K562 treated with DMSO at 1 percent for 4 hours (cell line): ENCODE data around the gene CLPTM1. TPM values are rescaled to one million over a fixed set of nuclear protein-coding genes. Genes with fewer than 3 reads are reported as not detected.

ENCODE experiments used
- total RNA-seq: library from RNA; unstranded; fragments of 300-600 nt; gene quantifications from 2 replicates; pipeline ENCODE4 v1.2.3, GENCODE V29; 2022; ENCODE audit not compliant: insufficient read depth

CLPTM1 gene
- 66.0 and 92.3 TPM in 2 replicates for total RNA-seq

GRCh38 chr19:44954649-44955504 is at the start of gene CLPTM1:
CLPTM1 (plus strand) TSS chr19:44955380; CDS start chr19:44955396, 16 bp downstream.

GRCh38 chr19:44905437-44906160 is 49.6 kb upstream of the CLPTM1 start, which contains the start of gene APOE:
APOE (plus strand) TSS chr19:44905796; CDS start chr19:44906625, 829 bp downstream.

GRCh38 chr19:44914433-44915206 is 40.6 kb upstream of the CLPTM1 start, which contains the start of gene APOC1:
APOC1 (plus strand) TSS chr19:44914608; CDS start chr19:44914892, 284 bp downstream.

GRCh38 chr19:44942067-44942571 is 13.1 kb upstream of the CLPTM1 start, which contains the start of gene APOC4:
APOC4 (plus strand) TSS chr19:44942237; CDS start chr19:44942278, 41 bp downstream.

GRCh38 chr19:45001087-45001739 is 46.0 kb downstream of the CLPTM1 start, which contains the start of gene RELB:
RELB (plus strand) TSS chr19:45001464; CDS start chr19:45001580, 116 bp downstream.

GRCh38 chr19:45038931-45039893 is 84.0 kb downstream of the CLPTM1 start, which contains the start of gene CLASRP:
CLASRP (plus strand) TSS chr19:45039045; CDS start chr19:45040213, 1,168 bp downstream.

Other genes with a start within 250 kb of the CLPTM1 start
- gene BCL3, start 206.7 kb upstream of the CLPTM1 start, total RNA-seq: 7.5 and 13.9 TPM in 2 replicates
- 0.71 TPM in 1 of 2 replicates, not detected in the other for gene CBLC, start 177.5 kb upstream of the CLPTM1 start, total RNA-seq
- 3.5 and 4.6 TPM in 2 replicates for gene BCAM, start 146.3 kb upstream of the CLPTM1 start, total RNA-seq
- 127 and 137 TPM in 2 replicates for gene NECTIN2, start 109.1 kb upstream of the CLPTM1 start, total RNA-seq
- 106 and 111 TPM in 2 replicates for gene TOMM40, start 64.1 kb upstream of the CLPTM1 start, total RNA-seq
- 1,934 and 2,198 TPM in 2 replicates for gene APOE, start 49.6 kb upstream of the CLPTM1 start, total RNA-seq
- 849 and 1,275 TPM in 2 replicates for gene APOC1, start 40.8 kb upstream of the CLPTM1 start, total RNA-seq
- gene APOC4, start 13.1 kb upstream of the CLPTM1 start, total RNA-seq: not detected in 2 replicates
- gene APOC2, start 9.3 kb upstream of the CLPTM1 start, total RNA-seq: not detected in 2 replicates
- 7.5 and 10.9 TPM in 2 replicates for gene RELB, start 46.1 kb downstream of the CLPTM1 start, total RNA-seq
- 34.0 and 56.8 TPM in 2 replicates for gene CLASRP, start 83.7 kb downstream of the CLPTM1 start, total RNA-seq
- gene ZNF296, start 121.1 kb downstream of the CLPTM1 start, total RNA-seq: 3.4 and 6.1 TPM in 2 replicates
- 29.4 and 34.0 TPM in 2 replicates for gene GEMIN7, start 123.9 kb downstream of the CLPTM1 start, total RNA-seq
- 16.9 and 23.6 TPM in 2 replicates for gene PPP1R37, start 137.8 kb downstream of the CLPTM1 start, total RNA-seq
- gene NKPD1, start 205.6 kb downstream of the CLPTM1 start, total RNA-seq: 0.17 TPM in 1 of 2 replicates, not detected in the other
- gene TRAPPC6A, start 222.9 kb downstream of the CLPTM1 start, total RNA-seq: 92.2 and 94.5 TPM in 2 replicates
- 20.1 and 28.6 TPM in 2 replicates for gene BLOC1S3, start 223.4 kb downstream of the CLPTM1 start, total RNA-seq